HL-60 (cell line): ENCODE data around the gene MORC3.
"Not testable (repeated sequence)": the region's sequence is repeated elsewhere in the genome, so short reads cannot be mapped to it uniquely, and the experiment has no call there.

ENCODE experiments used
- DNase-seq, 2 experiments: peaks; one replicate each; pipeline ENCODE4 v3.0.0-alpha.2; 2010 to 2020; ENCODE audit warnings: low read depth in 1 of 2, low spot score in 1 of 2
- H3K27ac ChIP-seq: fragments of 250-450 bp; sonication (Bioruptor Pico); replicated peaks from 2 replicates; pipeline ENCODE4 v1.5.1; 2020; ENCODE audit warnings: mild to moderate bottlenecking, moderate library complexity
- H3K27me3 ChIP-seq: fragments of 250-450 bp; sonication (Bioruptor Pico); 2 replicates; pipeline ENCODE4 v1.5.1; 2021; ENCODE audit warnings: mild to moderate bottlenecking, moderate library complexity; ENCODE audit not compliant: insufficient read depth, poor library complexity, severe bottlenecking
- H3K4me3 ChIP-seq: replicated peaks from 2 replicates; pipeline ENCODE4 v1.5.1; 2011; ENCODE audit warnings: mild to moderate bottlenecking, control low read depth, low read length; ENCODE audit not compliant: insufficient read depth
- GABPA ChIP-seq: IDR thresholded peaks from 2 replicates; pipeline ENCODE4 v1.6.1; 2012; ENCODE audit warnings: low read depth
- POLR2AphosphoS5 ChIP-seq: IDR thresholded peaks from 2 replicates; pipeline ENCODE4 v1.6.1; 2012; ENCODE audit warnings: low read depth
- SPI1 ChIP-seq: IDR thresholded peaks from 2 replicates; pipeline ENCODE4 v1.6.1; 2012; ENCODE audit warnings: low read depth, mild to moderate bottlenecking, borderline replicate concordance
- long read RNA-seq: library from polyadenylated mRNA; unstranded; transcript quantifications from one replicate; pipeline ENCODE4 v2.0.0, GENCODE V29; 2020
- TF ChIP-seq, protein P1 (sequence below): IDR thresholded peaks from 2 replicates; pipeline ENCODE4 v1.6.1; 2012; ENCODE audit warnings: low read depth; ENCODE audit not compliant: insufficient replicate concordance
- TF ChIP-seq, protein P2 (sequence below): IDR thresholded peaks from one replicate; pipeline ENCODE4 v1.5.1; 2011; ENCODE audit warnings: low read length, control low read depth, inconsistent platforms; ENCODE audit not compliant: insufficient read depth

MORC3 gene, protein sequence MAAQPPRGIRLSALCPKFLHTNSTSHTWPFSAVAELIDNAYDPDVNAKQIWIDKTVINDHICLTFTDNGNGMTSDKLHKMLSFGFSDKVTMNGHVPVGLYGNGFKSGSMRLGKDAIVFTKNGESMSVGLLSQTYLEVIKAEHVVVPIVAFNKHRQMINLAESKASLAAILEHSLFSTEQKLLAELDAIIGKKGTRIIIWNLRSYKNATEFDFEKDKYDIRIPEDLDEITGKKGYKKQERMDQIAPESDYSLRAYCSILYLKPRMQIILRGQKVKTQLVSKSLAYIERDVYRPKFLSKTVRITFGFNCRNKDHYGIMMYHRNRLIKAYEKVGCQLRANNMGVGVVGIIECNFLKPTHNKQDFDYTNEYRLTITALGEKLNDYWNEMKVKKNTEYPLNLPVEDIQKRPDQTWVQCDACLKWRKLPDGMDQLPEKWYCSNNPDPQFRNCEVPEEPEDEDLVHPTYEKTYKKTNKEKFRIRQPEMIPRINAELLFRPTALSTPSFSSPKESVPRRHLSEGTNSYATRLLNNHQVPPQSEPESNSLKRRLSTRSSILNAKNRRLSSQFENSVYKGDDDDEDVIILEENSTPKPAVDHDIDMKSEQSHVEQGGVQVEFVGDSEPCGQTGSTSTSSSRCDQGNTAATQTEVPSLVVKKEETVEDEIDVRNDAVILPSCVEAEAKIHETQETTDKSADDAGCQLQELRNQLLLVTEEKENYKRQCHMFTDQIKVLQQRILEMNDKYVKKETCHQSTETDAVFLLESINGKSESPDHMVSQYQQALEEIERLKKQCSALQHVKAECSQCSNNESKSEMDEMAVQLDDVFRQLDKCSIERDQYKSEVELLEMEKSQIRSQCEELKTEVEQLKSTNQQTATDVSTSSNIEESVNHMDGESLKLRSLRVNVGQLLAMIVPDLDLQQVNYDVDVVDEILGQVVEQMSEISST
- long read RNA-seq, full-length matches to known transcripts: 37 of 67 reads
- long read RNA-seq, partial matches to known transcripts: 25 of 67 reads
- long read RNA-seq, other reads (novel, unspliced or antisense): 5 of 67 reads

DNA sequence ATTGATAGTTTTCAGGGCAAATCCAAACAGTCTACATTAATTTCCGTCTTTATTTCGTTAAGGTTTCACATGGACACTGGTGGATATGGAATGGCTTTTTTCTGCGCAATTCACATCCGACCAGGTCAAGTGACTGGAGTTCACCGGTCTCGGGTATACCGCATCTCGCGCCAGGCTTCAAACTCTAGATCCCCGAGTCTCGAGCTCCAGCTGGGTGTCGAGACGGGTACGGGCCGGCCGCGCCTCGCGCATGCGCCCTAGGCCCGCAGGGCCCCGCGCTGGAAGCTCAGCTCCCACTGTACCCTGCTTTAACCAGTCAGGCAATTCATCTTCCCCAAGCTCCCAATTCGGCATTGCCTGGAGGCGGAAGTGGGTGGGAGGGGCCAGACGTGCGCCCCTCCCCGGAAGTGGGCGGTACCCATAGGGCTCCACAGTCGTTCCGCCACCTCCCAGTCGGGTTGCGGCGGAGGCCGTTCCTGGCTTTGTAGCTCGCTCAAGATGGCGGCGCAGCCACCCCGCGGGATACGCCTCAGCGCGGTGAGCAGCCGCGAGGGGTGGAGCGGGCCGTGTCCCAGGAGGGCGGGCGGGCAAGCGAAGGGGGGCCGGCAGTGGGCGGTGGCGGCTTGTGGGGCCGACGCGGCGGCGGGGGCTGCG, at the start of gene MORC3:
Gene MORC3 (plus strand): TSS at position 431 of the 654 bp plus-strand sequence. CDS start 68 bp downstream, at position 499.
- peak within 1 kb of the TSS; percentile 56 for H3K4me3 ChIP-seq
- no peaks in the 10 kb centered on the region for H3K27me3 ChIP-seq
- TF ChIP-seq SPI1 (peak; percentile 84), POLR2AphosphoS5 (peak; percentile 93), GABPA (peak; percentile 81)
- TF ChIP-seq, protein P1, sequence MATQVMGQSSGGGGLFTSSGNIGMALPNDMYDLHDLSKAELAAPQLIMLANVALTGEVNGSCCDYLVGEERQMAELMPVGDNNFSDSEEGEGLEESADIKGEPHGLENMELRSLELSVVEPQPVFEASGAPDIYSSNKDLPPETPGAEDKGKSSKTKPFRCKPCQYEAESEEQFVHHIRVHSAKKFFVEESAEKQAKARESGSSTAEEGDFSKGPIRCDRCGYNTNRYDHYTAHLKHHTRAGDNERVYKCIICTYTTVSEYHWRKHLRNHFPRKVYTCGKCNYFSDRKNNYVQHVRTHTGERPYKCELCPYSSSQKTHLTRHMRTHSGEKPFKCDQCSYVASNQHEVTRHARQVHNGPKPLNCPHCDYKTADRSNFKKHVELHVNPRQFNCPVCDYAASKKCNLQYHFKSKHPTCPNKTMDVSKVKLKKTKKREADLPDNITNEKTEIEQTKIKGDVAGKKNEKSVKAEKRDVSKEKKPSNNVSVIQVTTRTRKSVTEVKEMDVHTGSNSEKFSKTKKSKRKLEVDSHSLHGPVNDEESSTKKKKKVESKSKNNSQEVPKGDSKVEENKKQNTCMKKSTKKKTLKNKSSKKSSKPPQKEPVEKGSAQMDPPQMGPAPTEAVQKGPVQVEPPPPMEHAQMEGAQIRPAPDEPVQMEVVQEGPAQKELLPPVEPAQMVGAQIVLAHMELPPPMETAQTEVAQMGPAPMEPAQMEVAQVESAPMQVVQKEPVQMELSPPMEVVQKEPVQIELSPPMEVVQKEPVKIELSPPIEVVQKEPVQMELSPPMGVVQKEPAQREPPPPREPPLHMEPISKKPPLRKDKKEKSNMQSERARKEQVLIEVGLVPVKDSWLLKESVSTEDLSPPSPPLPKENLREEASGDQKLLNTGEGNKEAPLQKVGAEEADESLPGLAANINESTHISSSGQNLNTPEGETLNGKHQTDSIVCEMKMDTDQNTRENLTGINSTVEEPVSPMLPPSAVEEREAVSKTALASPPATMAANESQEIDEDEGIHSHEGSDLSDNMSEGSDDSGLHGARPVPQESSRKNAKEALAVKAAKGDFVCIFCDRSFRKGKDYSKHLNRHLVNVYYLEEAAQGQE: peak; percentile 66
- TF ChIP-seq, protein P2, sequence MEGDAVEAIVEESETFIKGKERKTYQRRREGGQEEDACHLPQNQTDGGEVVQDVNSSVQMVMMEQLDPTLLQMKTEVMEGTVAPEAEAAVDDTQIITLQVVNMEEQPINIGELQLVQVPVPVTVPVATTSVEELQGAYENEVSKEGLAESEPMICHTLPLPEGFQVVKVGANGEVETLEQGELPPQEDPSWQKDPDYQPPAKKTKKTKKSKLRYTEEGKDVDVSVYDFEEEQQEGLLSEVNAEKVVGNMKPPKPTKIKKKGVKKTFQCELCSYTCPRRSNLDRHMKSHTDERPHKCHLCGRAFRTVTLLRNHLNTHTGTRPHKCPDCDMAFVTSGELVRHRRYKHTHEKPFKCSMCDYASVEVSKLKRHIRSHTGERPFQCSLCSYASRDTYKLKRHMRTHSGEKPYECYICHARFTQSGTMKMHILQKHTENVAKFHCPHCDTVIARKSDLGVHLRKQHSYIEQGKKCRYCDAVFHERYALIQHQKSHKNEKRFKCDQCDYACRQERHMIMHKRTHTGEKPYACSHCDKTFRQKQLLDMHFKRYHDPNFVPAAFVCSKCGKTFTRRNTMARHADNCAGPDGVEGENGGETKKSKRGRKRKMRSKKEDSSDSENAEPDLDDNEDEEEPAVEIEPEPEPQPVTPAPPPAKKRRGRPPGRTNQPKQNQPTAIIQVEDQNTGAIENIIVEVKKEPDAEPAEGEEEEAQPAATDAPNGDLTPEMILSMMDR: no peak
- H3K27ac ChIP-seq: peak within 1 kb of the TSS; percentile 90
- peak; percentile 97 to 98 for DNase-seq

DNA sequence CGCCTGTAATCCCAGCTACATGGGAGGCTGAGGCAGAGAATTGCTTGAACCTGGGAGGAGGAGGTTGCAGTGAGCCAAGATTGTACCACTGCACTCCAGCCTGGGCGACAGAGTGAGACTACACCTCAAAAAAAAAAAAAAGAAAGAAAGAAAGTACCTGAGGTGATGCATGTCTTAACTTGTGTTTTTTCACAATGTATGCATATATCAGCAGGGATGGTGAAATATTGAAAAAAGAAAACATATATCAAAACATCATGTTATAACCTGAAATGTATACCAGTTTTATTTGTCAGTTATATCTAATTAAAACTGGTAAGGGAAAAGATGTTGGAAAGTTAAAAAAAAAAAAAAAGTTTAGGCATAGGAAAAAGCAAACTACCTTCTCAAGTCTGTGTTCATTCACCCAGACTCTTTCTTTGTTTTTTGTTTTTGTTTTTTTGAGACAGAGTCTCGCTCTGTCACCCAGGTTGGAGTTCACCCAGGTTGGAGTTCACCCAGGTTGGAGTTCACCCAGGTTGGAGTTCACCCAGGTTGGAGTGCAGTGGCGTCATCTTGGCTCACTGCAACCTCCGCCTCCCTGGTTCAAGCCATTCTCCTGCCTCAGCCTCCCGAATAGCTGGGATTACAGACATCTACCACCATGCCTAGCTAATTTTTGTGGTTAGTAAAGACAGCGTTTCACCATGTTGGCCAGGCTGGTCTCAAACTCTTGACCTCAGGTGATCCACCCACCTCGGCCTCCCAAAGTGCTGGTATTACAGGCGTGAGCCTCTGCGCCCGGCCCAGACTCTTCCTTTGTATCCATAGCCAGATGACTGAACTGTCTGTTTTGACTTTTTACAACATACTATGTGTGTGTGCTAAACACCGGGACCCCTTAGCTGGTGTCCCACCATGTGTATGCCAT, 49.0 kb upstream of the MORC3 start:
- H3K4me3 ChIP-seq, DNase-seq, H3K27ac ChIP-seq: not testable (repeated sequence)

DNA sequence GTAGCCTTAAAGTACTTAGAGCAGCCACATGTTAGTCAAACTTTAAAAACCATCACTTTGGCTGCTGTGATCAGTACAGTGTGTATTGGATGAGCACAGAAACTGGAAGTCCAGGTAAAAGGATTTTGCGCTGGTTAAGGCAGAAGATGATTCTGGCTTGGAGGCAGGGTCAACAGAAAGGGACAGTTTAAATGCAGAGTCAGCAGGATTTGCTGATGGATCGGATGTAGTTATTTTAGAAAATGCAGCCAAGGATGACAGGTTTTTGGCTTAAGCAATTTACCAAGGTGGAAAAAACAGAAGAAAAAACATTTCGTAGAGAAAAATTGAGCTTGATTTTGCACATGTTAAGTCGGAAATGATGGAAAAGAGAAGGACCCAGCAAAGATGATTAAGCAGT, 45.9 kb upstream of the MORC3 start:
- H3K27ac ChIP-seq: no peak overlapping the region
- no peak overlapping the region for H3K4me3 ChIP-seq
- no peak for DNase-seq
- no peaks in the 10 kb centered on the region for H3K27me3 ChIP-seq
- no peak for TF ChIP-seq SPI1

More for the DNA sequence above, 49.0 kb upstream of the MORC3 start:
- H3K27me3 ChIP-seq: not testable (repeated sequence)

DNA sequence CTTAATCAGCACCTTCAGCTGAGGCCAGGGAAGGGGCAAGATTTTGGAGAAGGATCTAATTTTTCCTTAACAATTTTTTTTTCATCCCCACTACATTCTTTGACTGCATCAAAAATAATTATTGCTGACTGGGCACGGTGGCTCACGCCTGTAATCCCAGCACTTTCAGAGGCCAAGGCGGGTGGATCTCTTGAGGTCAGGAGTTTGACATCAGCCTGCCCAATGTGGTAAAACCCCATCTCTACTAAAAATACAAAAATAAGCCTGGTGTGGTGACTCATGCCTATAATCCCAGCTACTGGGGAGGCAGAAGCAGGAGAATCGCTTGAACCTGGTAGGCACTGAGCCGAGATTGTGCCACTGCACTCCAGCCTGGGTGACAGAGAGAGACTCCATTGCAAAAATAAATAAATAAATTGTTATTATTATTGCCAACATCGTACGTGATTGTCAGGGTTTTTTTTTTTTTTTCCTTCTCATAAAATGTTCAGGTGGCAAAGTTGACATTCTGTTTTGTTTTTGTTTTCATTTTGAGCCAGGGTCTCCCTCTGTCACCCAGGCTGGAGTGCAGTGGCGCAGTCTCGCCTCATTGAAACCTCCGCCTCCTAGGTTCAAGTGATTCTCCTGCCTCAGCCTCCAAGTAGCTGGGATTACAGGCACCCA, 37.3 kb upstream of the MORC3 start:
- no peak overlapping the region for H3K4me3 ChIP-seq
- no peak for TF ChIP-seq SPI1
- TF ChIP-seq, protein P2: no peak
- TF ChIP-seq, protein P1: no peak
- no peak for TF ChIP-seq POLR2AphosphoS5
- no peak for TF ChIP-seq GABPA
- no peaks in the 10 kb centered on the region for H3K27me3 ChIP-seq
- H3K27ac ChIP-seq: no peak overlapping the region
- DNase-seq: no peak

DNA sequence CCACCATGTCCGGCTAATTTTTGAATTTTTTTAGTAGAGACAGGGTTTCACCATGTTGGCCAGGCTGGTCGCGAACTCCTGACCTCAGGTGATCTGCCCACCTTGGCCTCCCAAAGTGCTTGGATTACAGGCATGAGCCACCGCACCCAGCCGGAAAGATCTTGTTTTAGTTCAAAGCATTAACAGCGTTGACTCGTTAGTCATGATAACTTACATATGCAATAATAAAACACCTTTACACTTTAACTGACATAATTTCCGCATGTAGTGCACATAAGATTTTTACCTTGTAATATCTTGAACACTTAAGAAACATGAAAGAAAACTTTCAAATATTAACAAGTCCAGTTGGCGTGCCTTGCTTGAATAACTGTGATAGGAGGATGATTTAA, 36.8 kb upstream of the MORC3 start:
- not testable (repeated sequence) for H3K27me3 ChIP-seq, H3K4me3 ChIP-seq, H3K27ac ChIP-seq, DNase-seq
